HS-5 (cell line): ENCODE data around the gene UBALD2.
"Not testable (repeated sequence)": the region's sequence is repeated elsewhere in the genome, so short reads cannot be mapped to it uniquely, and the experiment has no call there.

Experiments used
- DNase-seq: peaks from one replicate; pipeline ENCODE4 v3.0.0-alpha.2; 2012; ENCODE audit warnings: low read depth

UBALD2 gene

DNA sequence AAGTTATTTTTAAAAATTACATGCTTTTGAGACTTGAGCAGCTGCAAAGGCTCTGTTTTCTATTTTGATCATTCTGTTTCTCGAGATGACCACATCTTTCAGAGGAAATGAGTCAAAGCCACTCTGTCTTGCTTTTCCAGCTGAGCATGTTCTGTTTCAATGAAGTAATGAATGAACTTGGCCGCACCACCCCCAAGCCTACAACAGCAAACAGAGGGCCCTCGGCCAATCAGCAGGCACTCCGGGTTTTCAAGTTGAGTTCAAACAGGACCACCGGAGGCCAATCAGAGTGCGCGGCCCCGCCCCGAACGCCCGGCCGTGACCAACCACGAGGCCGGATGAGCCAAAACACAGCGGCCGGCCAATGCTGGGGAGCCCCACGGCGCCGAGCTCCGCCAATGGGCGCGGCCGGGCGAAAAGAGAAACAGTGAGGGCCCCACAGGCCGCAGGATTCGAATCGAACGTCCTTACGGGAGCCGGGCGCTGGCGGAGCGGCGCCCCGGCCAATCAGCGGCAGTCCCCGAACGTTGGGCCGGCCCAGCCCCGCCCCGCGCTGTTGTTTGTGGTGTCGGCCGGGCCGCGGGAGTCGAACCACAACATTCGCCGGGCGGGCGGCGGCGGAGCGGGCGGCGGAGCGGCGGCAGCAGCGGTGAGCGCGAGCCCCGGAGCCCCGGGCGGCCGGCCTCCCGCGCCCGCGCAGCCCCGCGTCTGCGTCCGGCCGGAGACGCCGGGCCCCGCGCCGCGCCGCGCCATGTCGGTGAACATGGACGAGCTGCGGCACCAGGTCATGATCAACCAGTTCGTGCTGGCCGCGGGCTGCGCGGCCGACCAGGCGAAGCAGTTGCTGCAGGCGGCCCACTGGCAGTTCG, at the start of gene UBALD2:
UBALD2 (plus strand) TSS at position 594 of the 869 bp plus-strand sequence; CDS start at position 752, 158 bp downstream.
- DNase-seq: peak; percentile 99

DNA sequence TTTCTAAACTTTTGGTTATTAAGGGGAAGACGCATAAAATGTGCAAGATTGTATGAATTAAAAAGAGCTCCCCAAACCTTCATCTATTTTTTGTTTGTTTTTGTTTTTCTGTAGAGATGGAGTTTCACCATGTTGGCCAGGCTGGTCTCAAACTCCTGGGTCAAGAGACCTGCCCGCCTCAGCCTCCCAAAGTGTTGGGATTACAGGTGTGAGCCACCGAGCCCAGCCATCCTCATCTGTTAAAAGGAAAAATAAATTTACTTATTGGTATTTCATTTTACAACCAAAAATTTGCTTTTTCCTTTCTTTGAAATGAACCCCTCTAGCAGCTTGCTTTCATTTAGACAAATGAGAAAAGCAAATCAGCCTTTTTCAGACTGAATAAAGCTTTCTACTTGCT, 48.1 kb upstream of the UBALD2 start:
- no peak for DNase-seq

DNA sequence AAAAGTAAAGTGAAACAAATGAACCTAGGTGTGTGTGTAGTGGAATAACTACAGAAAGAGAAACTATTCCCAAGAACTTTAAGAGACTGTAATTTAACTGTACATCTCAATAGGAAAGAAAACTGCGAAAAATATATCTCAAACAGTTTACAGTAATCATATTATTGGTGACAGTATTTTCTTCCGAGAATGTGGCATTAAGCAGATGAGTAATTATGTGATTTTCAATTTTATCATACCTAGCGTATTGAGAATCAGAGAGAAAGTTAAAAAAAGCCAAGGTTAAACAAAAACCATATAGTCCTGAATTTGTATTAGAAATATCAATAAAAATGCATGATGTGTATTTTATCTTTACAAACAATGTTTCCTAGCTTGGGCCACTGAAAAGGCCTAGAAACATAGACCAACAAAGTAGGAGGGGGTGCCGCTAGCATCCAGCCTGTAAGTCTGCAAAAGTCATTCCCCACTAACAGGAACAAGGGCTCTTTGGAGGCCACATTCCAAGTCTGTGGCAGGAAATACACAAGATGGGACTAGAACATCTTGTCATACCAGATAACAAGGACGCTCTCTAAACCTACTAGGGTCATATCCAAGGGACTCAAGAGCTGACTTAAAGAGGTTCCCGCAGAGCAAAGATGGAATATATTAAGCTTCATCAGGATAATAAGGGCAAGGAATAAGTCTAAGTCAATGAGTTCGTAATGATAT, 45.3 kb upstream of the UBALD2 start:
- DNase-seq: no peak

DNA sequence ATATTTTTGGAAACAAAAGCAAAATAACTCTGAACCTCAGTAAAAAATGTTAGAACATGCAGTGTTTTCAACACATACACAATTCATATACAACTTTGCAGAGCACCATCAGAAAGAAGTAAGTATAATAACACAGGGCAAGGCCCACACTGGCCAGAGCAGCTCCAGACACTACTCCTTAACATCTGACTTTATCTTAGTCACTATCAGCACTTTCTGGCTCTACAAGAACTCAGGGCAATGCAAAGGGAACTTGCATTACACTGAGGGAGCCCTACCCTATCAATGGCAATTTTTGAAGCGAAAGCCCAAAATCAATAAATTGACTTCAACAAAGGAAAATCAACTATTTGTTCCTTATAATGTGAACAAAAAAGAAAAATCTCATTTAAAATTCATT, 41.3 kb upstream of the UBALD2 start:
- DNase-seq: no peak

DNA sequence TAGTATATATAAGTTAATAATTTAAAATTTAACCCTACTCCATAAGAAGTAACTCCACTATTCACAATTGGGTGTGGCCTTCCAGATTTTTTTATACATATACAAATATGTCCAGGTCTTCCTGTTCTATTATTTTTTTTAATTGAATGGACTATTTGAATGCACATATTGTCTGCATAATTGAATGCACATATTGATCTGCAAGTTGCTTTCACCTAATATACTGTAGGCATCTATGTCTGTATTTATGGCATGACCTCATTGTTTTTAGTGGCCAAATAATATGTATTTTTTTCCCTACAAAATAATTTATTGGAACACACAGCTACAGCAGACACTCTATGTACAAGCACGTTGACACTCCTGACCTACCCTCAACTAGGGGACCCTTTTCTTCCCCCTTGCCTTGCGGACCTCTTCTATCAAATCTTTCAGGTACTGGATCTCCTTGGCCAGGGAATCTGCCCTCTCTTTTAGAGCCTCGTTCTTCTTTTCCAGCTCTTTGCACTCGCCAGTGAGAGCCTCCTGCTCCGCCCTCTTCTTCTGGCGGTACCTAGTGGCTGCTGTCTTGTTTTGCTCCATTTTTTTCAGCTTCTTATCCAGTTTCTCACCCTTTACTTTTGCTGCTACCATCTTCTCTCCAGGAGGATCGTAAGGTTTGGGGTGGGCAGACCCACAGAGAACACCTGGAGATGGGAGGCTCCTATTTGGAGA, 39.6 kb upstream of the UBALD2 start:
- DNase-seq: not testable (repeated sequence)

DNA sequence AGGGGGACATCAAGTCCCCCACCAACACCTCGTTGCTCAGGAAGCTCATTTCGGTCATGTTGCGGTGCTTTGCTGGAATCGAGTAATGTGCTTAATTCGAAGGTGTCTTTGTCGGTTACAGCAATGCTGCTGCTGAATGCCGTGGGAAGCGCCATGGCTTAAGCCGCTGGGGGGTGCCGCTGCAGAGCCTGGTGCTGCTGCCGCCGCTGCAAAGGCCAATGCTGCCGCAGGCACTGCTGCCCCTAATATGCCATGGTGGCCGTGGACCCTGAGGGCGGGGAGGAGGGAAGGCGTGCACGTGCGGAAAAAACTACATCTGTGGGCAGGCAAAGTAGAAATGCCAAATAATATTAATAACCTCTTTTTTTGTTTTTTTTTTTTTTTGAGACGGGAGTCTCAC, 38.4 kb upstream of the UBALD2 start:
- not testable (repeated sequence) for DNase-seq

DNA sequence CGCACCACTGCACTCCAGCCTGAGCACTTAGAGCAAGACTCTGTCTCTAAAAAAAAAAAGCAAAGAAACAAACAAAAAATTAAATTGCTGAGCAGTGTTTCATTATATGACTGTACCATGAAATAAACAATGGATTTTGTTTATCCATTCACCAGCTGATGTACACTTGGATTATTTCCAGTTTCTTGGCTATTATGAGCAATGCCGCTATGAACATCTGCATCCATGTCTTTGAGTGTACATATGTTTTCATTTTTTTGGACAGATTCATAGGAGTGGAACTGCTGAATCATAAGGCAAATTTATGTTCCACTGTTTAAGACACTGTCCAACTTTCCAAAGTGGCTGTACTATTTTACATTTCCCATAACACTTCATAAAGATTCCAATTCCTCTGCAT, 32.8 kb upstream of the UBALD2 start:
- peak; percentile 94 for DNase-seq

DNA sequence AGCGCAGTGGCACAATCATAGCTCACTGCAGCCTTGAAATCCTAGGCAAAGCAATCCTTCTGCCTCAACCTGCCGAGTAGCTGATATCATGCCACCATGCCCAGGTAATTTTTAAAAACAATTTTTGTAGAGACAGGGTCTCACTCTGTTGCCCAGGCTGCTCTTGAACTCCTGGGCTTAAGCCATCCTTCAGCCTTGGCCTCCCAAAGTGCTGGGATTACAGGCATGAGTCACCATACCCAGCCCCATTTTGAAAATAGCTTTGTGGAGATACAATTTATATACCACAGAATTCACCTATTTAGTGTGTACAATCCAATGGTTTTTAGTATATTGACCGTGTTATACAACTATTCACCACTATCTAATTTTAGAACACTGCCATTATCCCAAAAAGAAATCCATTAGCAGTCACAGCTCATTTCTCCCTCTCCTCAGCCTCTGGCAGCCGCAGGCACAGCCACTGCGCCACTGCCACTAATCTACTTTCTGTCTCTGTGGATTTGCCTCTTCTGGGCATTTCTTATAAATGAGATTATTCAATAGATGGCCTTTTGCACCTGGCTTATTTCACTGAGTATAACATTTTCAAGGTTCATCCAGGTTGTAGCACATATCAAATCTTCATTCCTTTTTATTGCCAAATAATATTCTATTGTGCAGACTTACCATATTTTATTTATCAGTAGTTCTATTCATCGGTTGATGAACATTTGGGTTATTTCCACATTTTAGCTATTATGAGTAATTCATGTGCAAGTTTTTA, 31.4 kb upstream of the UBALD2 start:
- DNase-seq: no peak

DNA sequence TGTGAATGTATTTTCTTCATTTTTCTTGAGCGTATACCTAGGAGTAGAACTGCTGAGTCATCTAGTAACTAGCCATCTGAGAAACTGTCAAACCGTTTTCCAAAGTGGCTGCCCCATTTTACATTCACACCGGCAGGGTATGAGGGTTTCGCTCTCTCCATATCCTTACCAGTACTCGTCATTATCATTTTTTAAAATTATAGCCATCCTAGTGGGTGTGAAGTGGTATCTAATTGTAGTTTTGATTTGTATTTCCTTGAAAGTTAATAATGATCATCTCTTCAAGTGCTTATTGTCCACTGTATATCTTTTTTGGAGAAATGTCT, 30.8 kb upstream of the UBALD2 start:
- no peak for DNase-seq

DNA sequence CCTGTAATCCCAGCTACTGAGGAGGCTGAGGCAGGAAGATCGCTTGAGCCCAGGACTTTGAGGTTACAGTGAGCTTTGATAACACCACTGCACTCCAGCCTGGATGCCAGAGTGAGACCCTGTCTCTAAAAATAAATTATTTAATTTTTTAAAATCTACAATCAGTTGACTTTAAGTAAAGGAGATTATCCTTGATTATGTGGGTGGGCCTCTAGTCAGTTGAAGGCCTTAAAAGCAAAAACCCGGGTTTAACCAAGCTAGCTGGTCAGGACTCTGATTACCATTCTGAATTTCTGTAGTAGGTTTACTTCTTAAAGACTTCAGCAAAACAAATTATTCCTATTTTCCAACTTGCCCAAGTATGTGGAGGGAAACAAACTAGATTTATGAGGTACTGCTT, 29.3 kb upstream of the UBALD2 start:
- DNase-seq: no peak

DNA sequence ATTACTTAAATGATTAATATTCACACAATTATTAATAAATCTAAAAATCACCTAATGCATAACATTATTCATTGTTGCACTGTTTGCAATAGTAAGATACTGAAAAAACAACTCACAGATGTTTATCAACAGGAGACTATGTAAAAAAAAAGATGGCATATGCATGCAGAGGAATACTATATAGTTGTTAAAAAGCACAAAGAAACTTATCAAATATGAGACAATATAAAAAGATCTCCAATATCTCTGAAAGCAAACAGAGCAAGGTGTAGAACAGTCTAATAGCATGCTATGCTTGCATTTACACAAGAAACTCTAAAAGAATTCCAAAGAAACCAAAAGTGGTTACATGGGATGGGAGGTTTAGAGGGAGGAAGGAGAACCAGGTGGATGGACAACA, 28.5 kb upstream of the UBALD2 start:
- DNase-seq: no peak

DNA sequence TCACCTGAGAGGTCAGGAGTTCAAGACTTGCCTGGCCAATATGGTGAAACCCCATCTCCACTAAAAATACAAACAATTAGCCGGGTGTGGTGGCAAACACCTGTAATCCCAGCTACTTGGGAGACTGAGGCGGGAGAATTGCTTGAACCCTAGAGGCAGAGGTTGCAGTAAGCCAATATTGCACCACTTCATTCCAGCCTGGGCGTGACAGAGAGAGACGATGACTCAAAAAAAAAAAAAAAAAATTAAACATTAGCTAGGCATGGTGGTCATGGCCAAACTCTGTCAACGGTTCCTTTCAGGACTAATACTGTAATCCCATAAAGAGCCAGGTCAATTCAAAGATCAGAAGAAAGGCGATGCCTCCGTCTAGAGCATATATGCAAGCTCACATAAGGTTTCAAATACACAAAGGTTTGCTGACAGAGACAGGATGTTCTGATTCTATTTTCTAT, 27.3 kb upstream of the UBALD2 start:
- DNase-seq: no peak

DNA sequence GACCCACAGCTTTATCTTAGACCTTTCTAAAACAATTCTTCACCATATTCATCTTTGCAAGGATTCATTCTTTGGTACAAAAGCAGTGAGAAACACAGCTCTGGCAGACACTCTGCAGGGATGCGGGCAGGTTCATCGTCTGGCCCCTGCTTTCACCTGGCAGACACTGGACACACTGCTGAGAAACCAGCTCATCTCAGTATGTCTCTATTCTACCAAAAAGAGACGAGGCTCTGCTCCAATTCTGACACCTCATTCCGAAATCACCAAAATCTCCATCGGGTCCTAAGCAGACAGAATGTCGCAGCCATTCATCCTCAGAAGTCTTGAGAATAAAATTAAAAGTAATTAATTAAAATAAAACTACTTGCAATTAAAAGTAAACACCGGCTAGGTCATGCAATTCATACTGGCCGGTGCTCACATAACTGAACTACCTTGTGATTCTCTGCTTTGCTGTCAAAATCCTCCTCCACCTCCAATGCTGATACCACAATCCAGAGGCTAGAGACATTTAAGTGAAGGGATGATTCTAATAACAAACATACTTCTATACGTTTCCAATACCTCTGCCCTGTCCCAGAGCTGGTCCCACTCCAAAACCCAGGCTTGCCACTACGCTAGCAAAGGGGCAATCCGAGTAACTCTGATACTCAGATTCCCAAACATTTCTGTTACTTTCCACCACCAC, 26.2 kb upstream of the UBALD2 start:
- no peak for DNase-seq

DNA sequence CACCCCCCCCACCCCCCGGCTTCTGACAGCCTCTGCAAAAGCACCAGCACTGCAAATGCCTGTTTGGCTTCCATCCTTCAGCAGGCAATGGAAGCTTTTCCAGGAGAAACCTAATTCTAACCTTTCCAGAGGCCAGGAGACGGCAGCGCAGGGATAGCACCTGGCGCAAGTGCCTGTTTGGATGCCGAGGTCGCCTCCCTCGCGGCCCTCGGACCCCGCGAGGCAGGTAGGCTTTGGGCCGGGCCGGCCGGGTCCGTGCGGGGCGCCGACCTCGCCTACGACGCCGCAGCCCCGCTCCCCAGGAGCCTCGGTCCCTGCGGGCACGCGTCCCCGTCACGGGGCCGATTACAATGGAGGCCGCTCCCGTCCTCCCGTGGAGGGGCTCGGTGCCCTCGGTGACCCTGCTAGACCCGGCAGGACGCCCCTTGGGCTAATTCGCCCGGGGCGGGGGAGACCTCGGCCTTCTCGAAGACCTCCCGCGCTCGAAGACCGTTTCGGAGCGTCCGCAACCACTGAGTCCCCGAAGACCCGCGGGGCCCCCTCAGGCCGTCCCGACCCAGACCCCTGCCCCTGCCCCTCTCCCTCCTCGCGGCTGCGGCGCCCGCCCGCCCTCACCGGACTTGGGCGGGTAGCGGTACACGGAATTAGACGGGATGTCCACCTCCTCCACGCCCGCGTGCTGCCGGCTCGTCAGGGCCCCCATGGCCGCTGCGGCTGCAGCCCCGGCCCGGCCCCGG, 25.4 kb upstream of the UBALD2 start:
- no peak for DNase-seq

DNA sequence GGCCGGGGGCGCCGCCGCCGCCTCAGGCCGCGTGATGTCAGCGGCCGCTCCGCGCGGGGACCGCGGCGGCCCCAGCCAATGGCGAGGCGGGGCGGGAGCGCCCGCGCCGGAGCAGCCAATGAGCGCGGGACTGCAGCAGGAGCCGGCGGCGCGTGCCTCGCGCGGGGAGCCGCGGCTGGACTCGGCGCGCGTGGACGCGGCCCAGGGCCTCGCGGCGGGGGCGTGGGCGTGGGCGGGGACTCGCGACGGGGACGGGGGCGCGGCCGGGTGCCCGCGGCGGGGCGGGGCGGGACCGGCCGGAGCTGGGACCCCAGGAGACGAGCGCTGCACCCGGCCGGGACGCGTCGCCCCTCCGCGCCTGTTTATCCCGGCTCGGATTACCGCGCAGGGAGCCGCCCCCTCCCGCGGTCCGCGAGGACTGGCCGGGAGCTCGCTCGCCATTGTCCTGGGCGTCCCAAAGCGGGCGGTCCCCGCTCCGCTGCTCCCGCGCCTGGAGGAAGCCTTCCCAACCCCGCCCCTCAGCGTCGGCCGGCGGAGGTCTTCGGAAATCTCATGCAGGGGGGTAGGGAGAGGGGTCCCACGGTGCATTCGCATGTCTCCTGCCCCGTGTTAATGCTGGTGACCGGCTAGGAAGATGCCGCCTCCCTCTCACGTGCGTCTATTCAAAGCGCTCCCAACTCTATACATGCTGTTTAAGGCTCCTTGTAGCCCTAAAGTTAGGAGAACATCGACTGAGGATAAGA, 24.5 kb upstream of the UBALD2 start, which contains the start of gene RNF157:
RNF157 (minus strand) TSS at position 33 of the 743 bp plus-strand sequence. CDS start 253 bp downstream, outside the sequence.
- no peak for DNase-seq

DNA sequence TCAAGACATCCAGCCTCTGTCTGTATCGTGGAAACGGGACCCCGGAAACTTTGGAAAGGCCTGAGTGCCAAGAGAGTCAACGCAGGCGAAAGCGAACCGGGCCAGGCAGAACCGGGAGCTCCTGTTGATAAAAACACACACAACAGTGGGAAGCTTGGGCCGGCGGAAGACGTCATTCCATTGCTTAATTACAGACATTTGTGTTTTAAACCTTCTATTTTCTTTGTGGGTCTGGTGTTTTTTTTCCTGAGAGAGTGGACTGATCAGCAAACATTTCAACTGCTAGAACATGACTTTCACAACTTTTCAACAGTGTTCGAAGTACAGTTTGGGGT, 24.0 kb upstream of the UBALD2 start:
- no peak for DNase-seq

DNA sequence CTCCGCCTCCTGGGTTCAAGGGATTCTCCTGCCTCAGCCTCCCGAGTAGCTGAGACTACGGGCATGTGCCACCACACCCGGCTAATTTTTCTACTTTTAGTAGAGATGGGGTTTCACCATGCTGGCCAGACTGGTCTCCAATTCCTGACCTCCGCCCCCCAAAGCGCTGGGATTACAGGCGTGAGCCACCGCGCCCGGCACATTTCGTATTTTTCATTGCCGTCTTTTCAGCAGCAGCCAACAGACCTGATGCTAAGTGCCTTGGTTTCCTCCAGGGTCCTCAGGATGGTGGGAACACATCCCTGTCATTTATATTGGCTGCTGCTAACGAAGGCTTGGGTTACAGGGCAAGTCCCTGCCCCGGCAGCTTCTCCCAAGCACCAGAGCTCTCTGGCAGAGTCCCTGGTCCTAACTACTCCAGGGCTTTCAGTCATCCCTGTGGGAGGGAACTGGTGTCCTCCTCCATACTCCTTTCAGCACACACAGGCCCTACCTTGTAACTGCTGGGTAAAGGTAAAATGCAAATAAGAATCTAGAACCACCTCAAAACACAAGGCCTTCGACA, 23.4 kb upstream of the UBALD2 start:
- DNase-seq: no peak

DNA sequence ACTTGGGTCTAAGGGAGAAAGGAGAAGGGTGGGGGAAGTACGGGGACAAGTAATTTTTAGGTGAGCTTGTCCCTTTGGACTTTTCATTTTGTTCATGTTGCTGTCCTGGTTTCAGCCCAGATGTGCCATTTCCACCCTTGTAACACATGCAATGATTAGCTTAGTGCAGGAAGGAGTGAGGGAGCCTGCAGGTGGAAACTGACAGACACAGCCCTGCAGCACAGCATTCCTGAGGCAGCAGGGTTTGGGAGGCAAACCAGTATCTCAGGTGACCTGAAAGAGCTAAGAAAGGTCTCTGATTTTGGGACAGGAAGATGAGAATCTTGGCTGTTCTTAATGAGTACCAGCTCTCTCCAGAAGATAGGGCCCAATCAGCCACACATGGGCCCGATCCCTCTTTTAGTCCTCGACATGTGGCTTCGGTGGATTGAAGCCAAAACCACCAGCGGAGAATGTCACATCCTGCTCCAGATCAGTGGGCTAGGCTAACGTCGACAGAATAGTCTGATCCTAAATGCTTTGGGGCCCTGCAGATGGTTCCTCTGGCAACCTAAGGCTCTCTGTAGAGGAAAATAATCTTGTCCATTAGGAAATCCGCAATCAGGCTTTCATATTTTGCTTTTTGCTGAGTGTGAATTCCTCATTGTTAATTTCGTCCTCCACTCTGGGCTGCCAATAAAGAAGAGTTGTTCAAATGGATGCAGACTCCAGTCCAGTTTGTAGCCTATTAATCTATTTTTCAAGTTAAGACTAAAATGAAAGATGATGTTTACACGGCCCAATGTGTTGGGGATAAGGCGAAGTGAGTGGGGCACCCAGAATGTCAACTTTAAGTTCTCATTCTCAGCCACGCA, 21.1 kb upstream of the UBALD2 start:
- no peak for DNase-seq

DNA sequence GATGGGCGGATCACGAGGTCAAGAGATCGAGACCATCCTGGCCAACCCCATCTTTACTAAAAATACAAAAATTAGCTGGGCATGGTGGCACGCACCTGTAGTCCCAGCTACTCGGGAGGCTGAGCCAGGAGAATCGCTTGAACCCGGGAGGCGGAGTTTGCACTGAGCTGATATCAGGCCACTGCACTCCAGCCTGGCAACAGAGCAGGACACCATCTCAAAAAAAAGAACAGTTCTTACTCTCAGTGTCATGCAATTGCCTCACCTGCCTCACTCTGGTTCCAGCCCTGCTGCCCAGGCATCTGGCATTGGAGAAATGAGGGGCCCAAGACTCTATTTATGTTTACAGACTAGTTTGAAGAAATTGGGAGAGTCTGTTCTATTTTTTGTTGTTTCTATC, 20.4 kb upstream of the UBALD2 start:
- DNase-seq: not testable (repeated sequence)
